SK-N-SH treated with all-trans-retinoic acid at 6 μM for 48 hours (cell line): ENCODE results near the gene CPVL.

Experiments used
- ARNTL ChIP-seq: fragments of 450-650 bp; formaldehyde crosslinking; IDR thresholded peaks from 2 replicates; pipeline ENCODE4 v1.5.0; 2020; ENCODE audit warnings: low read depth, mild to moderate bottlenecking, moderate library complexity, borderline replicate concordance
- CREB5 ChIP-seq: fragments of 250-450 bp; sonication (Bioruptor Pico); IDR thresholded peaks from 2 replicates; pipeline ENCODE4 v1.5.1; 2020; ENCODE audit warnings: low read depth, mild to moderate bottlenecking, moderate library complexity
- CSRNP3 ChIP-seq: fragments of 250-450 bp; sonication (Bioruptor Pico); IDR thresholded peaks from 2 replicates; pipeline ENCODE4 v1.5.1; 2021; ENCODE audit warnings: mild to moderate bottlenecking, moderate library complexity
- ESRRG ChIP-seq: fragments of 250-450 bp; sonication (Bioruptor Pico); IDR thresholded peaks from 2 replicates; pipeline ENCODE4 v1.6.1; 2021; ENCODE audit warnings: mild to moderate bottlenecking
- PATZ1 ChIP-seq: fragments of 250-450 bp; sonication (Bioruptor Pico); IDR thresholded peaks from 2 replicates; pipeline ENCODE4 v1.8.0; 2020; ENCODE audit warnings: mild to moderate bottlenecking, moderate library complexity, borderline replicate concordance
- PPARA ChIP-seq: fragments of 250-450 bp; sonication (Bioruptor Pico); IDR thresholded peaks from 2 replicates; pipeline ENCODE4 v1.5.0; 2020; ENCODE audit warnings: mild to moderate bottlenecking, borderline replicate concordance
- RARB ChIP-seq: fragments of 250-450 bp; sonication (Bioruptor Pico); IDR thresholded peaks from 2 replicates; pipeline ENCODE4 v1.8.0; 2021; ENCODE audit warnings: mild to moderate bottlenecking, moderate library complexity
- ZC3H10 ChIP-seq: fragments of 250-450 bp; sonication (Bioruptor Pico); IDR thresholded peaks from 2 replicates; pipeline ENCODE4 v1.5.1; 2021; ENCODE audit warnings: mild to moderate bottlenecking, moderate library complexity
- ZFP30 ChIP-seq: fragments of 450-650 bp; formaldehyde crosslinking; IDR thresholded peaks from 2 replicates; pipeline ENCODE4 v1.5.0; 2022; ENCODE audit warnings: mild to moderate bottlenecking, moderate library complexity
- ZNF565 ChIP-seq: fragments of 450-650 bp; formaldehyde crosslinking; conservative IDR thresholded peaks from 2 replicates; pipeline ENCODE4 v1.5.0; 2020; ENCODE audit warnings: low read depth, mild to moderate bottlenecking, moderate library complexity
- ZNF8 ChIP-seq: fragments of 450-650 bp; formaldehyde crosslinking; IDR thresholded peaks from 2 replicates; pipeline ENCODE4 v1.5.0; 2020; ENCODE audit warnings: mild to moderate bottlenecking, moderate library complexity

- no peak for TF ChIP-seq ARNTL (CRISPR knock-in tag)
- TF ChIP-seq ZFP30, result no peak
- no peak for TF ChIP-seq PPARA
- no peak for TF ChIP-seq ZC3H10
- no peak for TF ChIP-seq RARB (CRISPR knock-in tag)
- no peak for TF ChIP-seq ZNF565
- TF ChIP-seq PATZ1, result no peak
- TF ChIP-seq CREB5 (CRISPR knock-in tag), result no peak
- no peak for TF ChIP-seq CSRNP3 (CRISPR knock-in tag)
- no peak for TF ChIP-seq ZNF8 (CRISPR knock-in tag)
- TF ChIP-seq ESRRG, result no peak
Observed at GRCh38 chr7:29173458-29173857, 27.1 kb upstream of the CPVL start.
